Uterus (tissue), 2 donors: ENCODE data around the gene DNM3.

Source experiments
- CTCF ChIP-seq, 4 experiments: fragments of 200-600 bp in 2 of 4; fragments of 450-650 bp in 2 of 4; sonication (generic) in 2 of 4; IDR thresholded peaks; one replicate each; pipeline ENCODE4 v1.5.1; 2016 to 2019; ENCODE audit warnings: antibody characterized with exemption in 4 of 4, mild to moderate bottlenecking in 2 of 4, moderate library complexity in 1 of 4
- POLR2A ChIP-seq, 2 donors: fragments of 450-650 bp; IDR thresholded peaks; one replicate each; pipeline ENCODE4 v1.6.1; 2016; ENCODE audit warnings: antibody characterized with exemption in 2 of 2, mild to moderate bottlenecking in 1 of 2, moderate library complexity in 1 of 2

DNA sequence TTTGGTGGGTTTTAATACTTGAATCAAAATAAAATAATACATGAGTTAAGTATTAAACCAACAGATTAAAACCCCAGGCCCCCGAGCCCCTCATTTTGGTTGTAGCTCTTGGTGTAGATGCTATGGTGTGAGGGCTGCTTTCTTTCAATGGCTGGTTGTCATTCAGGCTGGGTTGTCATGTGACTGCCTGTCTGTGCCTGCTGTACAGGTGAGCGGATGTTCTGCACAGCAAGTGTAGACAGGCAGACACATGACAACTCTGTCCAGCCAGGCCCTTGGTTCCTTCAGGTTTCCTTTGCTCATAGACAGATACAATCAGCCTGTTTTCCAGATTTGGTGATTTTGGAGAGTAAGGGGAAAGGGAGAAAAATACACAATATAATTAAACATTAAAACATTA, 297.3 kb downstream of the DNM3 start:
- TF ChIP-seq CTCF (IDR thresholded peaks at IDR 0.05), result no peak
- TF ChIP-seq POLR2A (IDR thresholded peaks at IDR 0.05), result no peak
